Islet of Langerhans (tissue), 1 donor: ENCODE results near the gene SLC35A5.
"Not testable (repeated sequence)": the region's sequence is repeated elsewhere in the genome, so short reads cannot be mapped to it uniquely, and the experiment has no call there.

Experiments used
- FAIRE-seq: peaks from one replicate; lab custom pipeline; 2011; peaks lifted over from hg19 to GRCh38; lab: Jason Lieb, UNC

The SLC35A5 gene, protein sequence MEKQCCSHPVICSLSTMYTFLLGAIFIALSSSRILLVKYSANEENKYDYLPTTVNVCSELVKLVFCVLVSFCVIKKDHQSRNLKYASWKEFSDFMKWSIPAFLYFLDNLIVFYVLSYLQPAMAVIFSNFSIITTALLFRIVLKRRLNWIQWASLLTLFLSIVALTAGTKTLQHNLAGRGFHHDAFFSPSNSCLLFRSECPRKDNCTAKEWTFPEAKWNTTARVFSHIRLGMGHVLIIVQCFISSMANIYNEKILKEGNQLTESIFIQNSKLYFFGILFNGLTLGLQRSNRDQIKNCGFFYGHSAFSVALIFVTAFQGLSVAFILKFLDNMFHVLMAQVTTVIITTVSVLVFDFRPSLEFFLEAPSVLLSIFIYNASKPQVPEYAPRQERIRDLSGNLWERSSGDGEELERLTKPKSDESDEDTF

DNA sequence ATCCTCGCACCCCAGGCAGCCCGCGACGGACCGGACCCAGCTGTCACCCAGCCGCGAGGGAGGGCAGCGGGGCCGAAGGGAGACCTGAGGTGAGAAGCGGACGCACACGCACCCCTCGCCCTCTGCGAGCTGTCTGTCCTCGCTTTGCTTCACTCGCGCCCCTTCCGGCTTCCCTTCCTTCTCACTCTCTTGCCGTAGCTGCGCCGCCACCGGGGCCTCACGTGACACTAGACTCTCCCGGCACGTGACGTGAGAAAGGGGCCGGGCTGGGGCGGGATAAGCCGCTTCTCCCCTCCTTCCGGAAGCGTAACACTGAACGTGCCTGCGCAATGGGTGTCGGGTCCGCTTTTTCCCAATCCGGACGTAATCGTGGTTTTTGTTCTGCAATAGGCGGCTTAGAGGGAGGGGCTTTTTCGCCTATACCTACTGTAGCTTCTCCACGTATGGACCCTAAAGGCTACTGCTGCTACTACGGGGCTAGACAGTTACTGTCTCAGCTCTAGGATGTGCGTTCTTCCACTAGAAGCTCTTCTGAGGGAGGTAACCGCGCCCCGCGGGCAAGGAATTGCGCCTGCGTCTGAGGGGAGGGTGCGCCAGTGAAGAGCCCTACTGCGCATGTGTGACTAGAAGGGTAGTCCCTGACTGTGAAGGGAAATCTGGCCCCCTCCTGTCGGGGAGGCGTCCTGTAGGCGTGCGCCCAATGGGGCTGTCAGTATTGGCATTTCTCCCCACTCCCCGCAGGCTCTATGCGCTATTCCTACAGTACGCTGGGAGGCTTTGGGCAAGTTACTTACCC, at the start of gene SLC35A5, which contains the start of gene ATG3:
Gene SLC35A5, plus strand, starts transcription at position 312 of the 796 bp plus-strand sequence. CDS start 1,359 bp downstream, outside the sequence.
Gene ATG3, minus strand, starts transcription at position 229 of the 796 bp plus-strand sequence. CDS start 434 bp downstream, outside the sequence.
- peak; percentile 49 for FAIRE-seq

DNA sequence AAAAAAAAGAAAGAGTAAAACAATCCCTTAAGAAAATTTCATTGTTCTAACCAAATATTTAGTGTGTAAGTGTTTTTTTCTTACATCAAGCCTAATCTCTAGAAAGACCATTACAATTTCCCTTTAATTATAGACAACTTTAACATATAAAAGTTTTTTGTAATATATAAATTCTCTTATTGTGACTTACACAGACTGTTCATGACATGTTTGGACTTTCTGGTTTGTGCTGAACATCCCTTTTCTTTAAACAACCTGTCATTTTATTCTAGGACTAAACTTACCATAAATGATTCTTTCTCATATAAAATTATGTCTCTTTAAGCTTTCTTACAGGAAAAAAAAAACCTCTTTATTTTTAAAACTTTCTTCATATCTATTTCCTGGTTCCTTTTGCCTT, 49.5 kb upstream of the SLC35A5 start:
- FAIRE-seq, result no peak

DNA sequence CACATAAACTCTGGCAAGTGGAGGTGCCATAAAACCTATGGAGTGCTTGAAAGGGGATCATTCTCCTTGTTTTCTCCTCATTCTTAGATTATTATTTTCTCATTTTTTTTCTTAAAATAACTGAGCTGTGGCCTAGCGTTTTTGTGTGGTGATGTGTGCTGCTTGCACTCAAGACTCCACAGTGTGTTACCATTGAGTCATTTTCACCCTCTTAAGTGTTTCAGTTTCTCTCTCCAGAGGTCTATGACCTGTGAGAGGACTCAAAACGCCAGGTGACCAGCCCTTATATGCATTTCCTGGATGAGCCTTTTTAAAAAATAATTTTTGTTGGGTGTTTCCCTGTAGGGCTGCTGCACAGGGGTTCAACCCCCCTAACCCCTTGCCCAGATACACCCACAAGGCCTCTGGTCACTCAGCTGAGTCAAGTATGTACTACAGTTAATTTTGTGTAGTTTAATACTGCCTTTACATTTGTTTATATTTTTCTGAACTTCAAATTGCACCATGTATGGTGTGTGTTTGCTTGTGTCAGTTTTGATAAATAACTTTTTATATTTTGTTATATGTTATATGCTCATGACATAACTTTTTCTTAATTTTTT, 47.2 kb upstream of the SLC35A5 start:
- FAIRE-seq, result no peak

DNA sequence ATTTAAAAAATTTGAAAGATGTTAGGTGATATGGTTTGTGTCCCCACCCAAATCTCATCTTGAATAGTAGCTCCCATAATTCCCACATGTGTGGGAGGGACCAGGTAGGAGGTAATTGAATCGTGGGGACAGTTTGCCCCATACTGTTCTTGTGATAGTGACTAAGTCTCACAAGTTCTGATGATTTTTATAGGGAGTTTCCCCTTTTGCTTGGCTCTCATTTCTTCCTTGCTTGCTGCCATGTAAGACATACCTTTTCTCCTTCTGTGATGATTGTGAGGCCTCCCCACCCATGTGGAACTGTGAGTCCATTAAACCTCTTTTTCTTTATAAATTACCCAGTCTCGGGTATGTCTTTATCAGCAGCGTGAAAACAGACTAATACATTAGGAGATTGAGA, 42.9 kb upstream of the SLC35A5 start:
- not testable (repeated sequence) for FAIRE-seq

DNA sequence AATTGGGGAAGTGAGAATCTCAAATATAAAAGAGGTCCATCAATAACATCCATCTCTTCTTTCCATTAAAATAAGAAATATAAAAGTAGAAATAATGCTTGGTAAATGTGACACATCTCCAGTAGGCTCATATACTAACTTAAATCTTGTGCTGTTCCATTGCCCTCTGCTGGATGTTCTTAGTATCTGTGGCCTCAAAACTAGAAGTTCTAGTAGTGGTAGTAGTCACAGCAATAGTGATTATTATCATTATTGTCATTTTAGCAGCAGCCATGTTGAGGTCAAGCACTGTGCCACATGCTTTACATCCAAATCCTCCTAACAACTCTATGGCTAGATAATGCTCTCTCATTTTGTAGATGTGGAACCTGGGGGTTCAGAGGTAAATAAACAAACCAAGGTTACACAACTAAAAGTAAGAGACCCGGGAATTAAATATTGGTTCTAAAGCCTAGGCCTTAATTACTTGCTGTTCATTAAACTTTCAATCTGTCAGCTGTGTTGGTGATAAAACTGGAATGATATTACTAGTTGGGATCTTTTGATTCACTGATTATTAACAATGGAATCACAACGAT, 42.3 kb upstream of the SLC35A5 start:
- FAIRE-seq, result peak; percentile 98

DNA sequence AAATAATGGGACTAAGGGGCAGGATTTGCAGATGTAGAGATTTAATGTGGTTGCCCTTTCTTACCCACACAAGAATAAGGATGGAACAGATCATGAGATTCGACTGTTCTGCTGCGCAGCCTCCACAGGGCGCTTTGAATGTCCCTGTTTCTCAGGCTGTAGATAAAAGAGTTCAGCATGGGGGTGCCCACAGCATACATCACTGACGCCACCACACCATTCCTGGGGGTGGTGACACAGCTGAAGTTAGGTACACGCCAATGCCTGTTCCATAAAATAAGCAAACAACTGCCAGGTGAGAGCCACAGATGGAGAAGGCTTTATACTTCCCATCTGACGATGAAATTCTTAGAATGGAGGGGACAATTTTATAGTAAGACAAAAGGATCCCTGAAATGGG, 37.7 kb upstream of the SLC35A5 start:
- FAIRE-seq, result not testable (repeated sequence)

DNA sequence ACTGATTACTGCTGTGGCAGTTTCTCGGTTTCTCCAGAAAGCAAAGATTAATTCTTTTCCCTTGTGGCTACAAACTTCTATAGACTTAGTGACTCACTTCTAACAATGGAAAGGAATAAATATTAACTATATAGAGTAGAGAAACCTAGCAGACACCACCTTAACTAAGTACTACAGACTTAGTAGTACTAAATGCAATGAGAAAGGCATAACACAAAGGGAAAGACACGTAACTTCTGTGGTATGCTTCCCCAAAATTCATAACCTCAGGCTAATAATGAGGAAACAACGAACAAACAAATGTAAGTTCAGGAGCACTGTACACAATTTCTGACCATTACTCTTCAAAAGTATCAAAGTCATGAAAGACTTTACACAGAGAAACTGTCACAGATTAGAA, 31.3 kb upstream of the SLC35A5 start:
- no peak for FAIRE-seq

DNA sequence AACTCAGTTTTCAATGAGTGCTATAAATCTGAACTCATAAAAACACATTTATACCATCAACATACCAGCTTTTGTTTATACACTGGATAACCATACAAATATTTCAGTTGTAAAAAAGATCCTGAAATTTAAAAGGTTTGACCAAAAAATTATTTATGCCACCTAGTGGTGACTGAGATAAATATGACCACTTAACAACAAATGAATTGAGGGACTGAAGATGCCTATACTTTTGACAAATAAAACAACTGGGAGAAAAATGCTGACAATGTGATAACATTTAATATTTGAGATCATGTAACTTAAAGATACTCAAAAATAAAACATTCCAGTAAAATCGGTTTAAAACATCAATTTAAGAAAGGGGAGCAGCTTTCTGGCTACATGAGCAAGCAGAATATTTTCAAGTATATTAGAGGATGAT, 30.5 kb upstream of the SLC35A5 start:
- FAIRE-seq, result peak; percentile 81

DNA sequence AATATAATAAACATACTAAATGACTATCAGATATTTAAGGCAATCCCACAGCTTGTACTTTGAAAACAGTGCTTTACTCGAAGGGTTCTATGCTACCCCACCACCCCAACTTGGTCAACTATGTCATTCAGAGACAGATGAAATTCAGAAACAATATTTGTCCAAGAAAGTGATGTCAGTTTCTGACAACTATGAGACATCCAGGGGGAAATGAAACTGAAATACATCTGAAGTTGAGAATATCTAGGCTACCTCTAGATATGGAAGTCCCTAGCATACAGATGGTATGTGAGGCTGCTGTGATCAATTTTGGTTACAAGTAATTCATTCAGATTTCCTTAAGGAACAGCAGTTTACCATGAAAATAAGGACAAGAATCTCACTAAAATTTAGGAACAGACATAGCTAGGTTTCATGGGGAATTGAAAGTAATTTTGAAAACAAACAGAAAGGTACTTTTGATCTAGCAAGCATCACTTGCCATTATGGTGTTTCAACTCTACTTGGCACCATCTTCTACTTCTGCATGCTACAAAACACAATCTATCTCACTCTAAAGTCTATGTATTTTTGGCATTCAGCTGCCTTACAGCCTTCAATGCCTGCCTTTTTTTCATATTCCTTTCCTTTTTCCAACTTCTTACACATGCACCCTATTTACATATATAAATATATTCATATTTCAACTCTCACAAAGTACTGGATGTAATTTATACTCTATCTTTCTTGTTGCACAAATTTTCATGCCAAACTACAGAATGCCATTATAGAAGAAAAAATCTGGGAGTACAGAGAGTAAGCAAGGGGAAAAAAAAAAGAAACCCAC, 21.8 kb upstream of the SLC35A5 start:
- no peak for FAIRE-seq

DNA sequence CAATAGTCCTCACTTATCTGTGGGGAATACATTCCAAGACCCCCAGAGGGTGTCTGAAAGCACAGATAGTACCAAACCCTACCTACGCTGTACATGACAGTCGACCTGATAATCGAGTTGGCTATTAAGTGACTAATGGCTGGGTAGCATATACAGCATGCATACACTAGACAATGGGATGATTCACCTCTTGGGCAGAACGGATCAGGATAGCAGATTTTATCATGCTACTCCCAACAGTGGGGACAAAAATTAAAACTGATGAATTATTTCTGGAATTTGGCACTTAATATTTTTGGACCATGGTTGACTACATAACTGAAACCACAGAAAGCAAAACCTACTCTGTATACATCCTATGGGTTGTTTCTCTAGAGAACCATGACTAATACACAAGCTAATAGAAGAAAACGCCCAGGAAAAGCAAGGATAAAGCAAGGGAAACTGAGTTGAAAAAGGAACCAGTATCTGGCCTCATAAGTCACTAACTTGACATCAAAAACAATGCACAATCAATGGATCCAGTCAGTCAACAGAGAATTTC, 15.6 kb upstream of the SLC35A5 start:
- FAIRE-seq, result no peak

DNA sequence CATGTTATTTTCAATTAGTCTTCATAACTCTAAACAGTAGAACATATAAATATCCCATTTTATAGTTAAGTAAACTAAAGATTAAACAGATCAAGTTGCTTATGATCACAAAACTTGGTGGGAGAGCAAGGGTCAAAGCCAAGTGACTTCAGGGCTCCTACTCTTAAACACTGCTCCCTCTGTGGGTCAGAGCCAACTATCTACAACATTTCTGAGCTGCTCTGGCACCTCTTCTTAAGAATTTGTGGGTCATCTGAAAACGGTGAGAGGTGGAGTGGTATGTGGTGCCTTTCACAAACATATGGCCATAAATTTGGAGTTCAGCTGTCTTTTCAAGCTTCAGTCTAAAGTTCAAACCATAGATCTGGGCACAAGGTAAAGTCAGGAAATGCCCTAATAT, 11.0 kb upstream of the SLC35A5 start:
- no peak for FAIRE-seq

DNA sequence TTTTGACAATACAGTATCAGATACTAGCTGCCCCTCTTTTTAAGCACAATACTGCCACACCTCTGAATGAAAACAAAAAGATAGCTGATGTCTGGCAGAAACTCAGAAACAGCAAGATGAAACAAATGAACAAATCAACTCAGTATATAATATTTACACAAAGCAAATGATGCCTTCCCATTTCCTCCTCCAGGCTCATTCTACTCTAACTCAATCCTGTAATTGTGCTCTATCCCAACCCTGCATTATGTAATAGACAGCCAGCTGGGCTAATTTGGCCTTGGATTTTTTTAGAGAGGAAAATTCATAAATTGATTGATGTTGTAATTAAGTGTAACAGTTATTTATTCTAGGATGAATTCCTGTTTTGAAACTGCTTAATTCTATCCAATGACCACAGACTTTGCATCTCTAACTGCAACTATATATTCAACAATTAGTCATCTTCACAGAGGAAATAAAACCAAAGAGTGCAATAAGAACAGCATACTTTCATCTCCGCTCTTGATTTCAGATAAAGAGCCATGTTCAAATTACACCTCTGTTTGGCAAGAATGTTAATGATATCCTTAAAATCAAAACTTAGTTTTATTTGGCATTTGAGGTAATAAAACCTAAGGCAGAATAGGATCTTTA, 6.2 kb upstream of the SLC35A5 start:
- peak; percentile 92 for FAIRE-seq

DNA sequence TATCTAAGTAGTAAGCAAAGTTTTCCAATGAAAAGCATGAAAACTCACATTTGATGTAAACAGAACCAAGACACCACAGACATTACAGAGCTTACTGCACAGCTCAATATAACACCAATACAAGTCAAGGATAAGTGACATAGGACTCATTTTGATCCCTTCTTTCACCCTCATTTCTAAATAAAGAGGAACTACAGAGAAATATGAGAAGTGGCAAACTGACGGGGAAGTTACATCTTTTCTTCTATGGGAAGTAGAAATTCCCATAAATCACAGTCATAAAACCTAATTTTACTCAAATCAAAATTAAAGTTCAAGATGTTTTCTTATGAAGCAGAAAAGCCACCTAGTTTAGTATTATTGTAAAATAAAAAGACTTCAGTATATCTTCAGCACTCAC, 3.9 kb upstream of the SLC35A5 start:
- FAIRE-seq, result no peak

DNA sequence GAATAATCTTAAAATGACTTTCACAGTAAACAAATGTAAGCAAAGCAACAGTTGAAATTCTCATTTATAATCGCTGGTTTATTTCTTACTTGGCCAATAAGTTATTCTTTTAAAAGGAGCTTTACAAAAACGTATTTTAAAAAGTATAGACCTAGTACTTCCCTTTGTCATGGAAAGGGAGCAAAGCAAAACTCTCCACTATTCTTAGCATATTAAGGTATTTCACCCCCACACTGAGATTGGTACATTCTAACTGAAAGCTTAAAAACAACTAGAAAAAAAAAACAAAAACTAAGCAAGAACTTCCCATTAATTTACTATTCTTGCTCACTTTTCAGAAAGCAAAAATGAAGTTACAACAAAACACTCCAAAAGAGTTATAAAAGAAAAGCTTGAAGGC, 1.5 kb upstream of the SLC35A5 start:
- peak; percentile 5 for FAIRE-seq

DNA sequence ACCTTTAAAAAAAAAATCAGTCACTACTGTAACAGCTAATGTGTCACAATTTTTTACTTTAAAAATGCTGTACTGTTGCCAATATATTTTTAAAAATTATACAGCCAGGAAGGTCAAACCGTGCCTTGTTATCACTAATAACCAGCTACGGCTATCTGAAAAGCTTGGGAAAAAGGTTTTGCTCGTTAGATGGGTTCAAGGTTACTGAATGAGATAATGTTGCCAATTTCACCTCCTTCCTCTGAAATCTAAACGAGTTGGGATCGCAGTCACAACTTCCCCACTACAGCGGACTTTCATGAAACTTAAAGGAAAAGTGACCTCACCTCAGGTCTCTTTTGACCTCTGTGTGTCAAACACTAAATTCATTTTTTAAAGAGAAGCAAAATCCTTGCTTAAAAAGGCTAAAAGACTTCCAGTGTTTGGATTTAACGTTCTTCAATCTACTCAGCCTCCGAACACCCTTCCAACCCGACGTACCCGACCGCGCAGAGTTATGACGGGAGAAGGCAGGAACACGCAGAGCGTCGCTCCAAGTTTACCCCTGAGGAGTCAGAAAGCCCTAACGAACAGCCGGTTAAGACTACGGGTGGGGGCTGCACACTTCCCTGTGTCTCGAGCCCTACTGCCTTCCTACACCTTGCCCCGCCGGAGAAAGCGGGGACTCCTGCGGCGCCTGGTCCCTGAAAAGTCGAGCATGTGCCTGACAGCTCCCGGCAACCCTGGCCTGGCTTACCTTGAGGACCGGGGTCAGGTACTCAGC, 943 bp upstream of the SLC35A5 start:
- FAIRE-seq, result no peak

DNA sequence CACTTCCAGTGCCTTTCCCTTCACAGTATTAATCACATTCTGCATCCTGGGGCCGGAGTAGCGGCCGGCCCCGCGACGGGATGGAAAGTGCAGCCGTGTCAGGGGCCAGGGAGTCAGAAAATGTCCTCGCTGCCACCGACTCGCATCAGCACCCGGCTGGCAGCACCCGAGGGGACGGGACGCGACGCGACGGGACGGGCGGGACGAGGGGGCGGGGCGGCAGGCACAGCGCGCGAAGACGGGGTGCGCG, 436 bp upstream of the SLC35A5 start:
- no peak for FAIRE-seq

DNA sequence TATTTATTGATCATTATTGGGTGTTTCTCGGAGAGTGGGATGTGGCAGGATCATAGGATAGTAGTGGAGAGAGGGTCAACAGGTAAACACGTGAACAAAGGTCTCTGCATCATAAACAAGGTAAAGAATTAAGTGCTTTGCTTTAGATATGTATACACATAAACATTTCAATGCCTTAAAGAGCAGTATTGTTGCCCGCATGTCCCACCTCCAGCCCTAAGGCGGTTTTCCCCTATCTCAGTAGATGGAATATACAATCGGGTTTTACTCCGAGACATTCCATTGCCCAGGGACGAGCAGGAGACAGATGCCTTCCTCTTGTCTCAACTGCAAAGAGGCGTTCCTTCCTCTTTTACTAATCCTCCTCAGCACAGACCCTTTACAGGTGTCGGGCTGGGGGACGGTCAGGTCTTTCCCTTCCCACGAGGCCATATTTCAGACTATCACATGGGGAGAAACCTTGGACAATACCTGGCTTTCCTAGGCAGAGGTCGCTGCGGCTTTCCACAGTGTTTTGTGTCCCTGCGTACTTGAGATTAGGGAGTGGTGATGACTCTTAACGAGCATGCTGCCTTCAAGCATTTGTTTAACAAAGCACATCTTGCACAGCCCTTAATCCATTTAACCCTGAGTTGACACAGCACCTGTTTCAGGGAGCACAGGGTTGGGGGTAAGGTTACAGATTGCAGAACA, 2.5 kb downstream of the SLC35A5 start:
- FAIRE-seq, result not testable (repeated sequence)

DNA sequence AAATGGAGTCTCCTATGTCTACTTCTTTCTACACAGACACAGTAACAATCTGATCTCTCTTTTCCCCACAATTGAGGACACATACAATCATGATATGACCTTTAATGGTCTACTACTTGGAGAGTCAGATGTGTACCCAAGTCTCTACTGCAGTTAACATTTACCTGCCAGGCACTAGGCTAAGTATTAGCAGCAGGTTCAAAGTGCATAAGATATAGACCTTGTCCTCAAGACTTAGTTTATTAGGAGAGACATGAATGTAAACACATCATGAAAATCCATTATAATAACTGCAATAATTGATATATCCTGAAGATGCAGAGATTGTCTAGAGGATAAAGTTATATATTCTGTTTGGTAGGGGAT, 3.1 kb downstream of the SLC35A5 start:
- FAIRE-seq, result no peak

DNA sequence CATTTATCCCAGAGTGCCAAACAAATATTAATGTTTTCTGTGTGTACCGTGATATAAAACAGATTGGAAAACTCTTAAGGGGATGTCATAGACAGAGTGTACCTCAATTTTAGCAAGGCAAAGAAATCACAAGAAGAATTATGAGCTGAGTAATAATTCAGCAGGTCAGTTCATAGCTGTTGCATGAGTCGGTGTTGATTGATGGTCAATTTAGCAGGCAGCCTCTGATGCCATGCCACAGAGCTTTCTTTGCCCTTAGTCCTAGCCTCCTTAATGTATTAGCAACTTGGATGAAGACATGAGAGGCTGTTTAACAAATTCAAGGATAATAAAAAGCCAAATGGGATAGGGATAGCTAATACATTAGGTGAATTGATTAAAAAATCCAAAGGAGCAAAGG, 6.8 kb downstream of the SLC35A5 start:
- FAIRE-seq, result no peak

DNA sequence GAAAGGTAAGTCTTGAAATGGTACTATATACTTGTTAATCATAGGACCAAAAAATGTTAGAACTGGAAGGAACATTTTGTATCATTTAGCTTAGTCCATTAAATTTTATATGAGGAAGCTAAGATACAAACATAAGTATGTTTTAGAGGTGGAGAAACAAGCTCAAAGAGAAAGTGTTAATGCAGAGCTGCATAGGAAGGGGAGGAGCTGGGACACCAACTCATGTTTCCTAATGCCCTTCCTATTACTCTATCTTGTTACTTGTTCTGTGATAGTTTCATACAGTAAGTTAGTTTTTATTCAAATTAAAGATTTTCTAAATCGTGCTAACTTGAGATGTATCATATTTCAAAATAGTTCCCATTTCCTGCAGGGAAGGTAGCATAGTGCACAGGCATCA, 7.4 kb downstream of the SLC35A5 start:
- no peak for FAIRE-seq
